Thyroid gland (tissue), 4 donors: ENCODE results near the gene MRAS.

Source experiments
- POLR2A ChIP-seq, 2 donors: fragments of 450-650 bp; IDR thresholded peaks; one replicate each; pipeline ENCODE4 v1.6.1; 2017; ENCODE audit warnings: antibody characterized with exemption in 2 of 2, mild to moderate bottlenecking in 2 of 2, moderate library complexity in 1 of 2
- TF ChIP-seq, protein P1 (sequence below), 6 experiments: fragments of 200-600 bp in 3 of 6; fragments of 450-650 bp in 3 of 6; sonication (generic) in 3 of 6; IDR thresholded peaks; one replicate each; pipeline ENCODE4 v1.5.1; 2016 to 2019; ENCODE audit warnings: antibody characterized with exemption in 6 of 6, mild to moderate bottlenecking in 2 of 6, inconsistent platforms in 1 of 6, moderate library complexity in 1 of 6

DNA sequence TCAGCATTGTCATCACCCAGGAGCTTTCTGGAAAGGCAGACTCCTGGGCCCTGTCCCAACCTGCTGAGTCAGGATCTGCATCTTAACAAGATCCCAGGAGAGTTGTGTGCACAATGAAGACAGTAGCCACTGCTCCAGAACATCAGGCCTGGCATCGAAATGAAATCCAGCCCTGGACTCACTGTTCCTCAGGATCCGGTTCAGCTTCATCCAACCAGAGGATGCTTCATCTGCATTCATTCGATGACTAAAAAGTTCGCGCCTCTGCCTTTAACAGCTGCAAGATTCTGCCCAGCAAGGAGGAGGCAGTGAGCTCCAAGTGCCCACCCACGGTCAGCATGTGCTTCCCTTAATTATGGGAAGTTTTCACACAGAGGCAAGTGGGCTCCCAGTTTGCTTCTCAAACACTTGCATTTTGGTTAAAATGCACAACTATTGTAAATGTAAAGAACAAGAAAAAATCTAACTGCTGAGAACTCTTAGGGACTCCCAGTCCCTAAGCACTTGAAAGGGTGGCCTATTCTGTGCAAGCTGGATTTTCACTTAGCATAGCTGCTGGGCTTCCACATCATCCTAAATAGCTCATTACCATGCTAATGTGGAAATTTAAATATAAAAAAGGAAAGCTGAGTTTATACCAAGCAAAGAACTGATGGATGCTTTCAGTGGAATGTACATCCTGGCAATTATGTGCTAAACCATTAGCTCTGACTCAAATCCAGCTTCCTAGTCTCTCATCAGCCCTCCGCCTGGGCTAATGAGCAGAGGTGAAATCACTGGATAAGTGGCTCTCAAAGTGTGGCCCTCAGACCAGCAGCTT, 60.6 kb downstream of the MRAS start:
- TF ChIP-seq, protein P1, sequence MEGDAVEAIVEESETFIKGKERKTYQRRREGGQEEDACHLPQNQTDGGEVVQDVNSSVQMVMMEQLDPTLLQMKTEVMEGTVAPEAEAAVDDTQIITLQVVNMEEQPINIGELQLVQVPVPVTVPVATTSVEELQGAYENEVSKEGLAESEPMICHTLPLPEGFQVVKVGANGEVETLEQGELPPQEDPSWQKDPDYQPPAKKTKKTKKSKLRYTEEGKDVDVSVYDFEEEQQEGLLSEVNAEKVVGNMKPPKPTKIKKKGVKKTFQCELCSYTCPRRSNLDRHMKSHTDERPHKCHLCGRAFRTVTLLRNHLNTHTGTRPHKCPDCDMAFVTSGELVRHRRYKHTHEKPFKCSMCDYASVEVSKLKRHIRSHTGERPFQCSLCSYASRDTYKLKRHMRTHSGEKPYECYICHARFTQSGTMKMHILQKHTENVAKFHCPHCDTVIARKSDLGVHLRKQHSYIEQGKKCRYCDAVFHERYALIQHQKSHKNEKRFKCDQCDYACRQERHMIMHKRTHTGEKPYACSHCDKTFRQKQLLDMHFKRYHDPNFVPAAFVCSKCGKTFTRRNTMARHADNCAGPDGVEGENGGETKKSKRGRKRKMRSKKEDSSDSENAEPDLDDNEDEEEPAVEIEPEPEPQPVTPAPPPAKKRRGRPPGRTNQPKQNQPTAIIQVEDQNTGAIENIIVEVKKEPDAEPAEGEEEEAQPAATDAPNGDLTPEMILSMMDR (IDR thresholded peaks at IDR 0.05) = no peak
- no peak for TF ChIP-seq POLR2A (IDR thresholded peaks at IDR 0.05)
